Measurements from ENCODE around the gene APH1B. TPM values are rescaled to one million over a fixed set of nuclear protein-coding genes. Genes with fewer than 3 reads are reported as not detected.

APH1B gene
- total RNA-seq, 2 experiments from 2014 or later, result 9.3 to 9.4 TPM

DNA sequence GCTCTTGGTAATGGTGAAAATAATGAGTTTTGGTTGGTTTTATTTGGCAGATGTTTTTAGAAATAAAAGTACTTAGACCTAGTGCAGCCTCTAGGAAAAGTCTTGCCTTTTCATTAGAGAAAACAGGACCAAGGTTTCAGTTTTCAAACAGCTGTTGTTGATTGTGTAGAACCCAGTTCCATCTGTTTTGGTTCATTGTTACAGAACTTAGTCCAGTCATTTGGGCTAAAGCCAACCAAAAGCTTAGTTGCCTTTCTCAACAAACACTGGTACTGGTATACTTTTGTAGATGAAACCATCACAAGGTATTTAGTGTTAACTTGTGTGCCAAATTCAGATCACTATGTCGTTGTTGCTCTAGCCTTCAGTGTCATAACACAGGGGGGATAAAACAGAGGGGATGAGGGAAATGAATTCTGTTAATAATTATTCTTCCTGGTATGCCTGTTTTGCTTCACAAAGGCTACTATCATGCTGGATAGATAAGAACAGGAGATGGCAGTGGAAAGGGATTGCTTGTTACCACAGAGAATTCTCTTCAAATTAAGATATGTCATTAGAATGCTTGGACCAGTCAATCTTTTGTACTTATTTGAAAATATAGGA lies 12.6 kb upstream of the APH1B start:
- Mint-ChIP-seq H3K36me3 (peaks cover 45% of the 10 kb centered on the region), H3K27me3 (no peaks in the 10 kb centered on the region), H3K4me1 (peaks cover 8% of the 10 kb centered on the region), H3K9me3 (no peaks in the 10 kb centered on the region), H3K4me3 (no peak overlapping the region), H3K27ac (no peak overlapping the region)
- DNase-seq, result no peak

DNA sequence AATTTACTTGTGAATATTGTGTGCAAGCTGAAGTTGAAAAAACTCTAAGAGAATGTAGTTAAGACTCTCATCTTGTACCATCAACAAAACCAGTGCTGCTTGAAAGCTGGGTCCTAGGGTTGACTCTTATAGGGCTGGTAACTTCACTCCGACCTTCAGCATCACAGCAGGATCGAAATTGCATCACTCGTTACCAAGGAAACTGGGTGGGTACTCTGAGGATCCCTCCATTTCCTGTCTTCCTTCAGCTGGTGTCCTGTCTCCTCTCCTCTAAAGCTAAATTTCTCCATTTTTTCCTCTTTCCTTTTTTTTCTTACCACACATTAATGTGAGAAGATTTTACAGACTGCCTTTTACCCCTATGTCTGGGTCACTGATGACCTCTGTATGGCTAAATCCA lies 3.0 kb upstream of the APH1B start:
- Mint-ChIP-seq H3K4me1 (peaks cover 30% of the 10 kb centered on the region), H3K27me3 (no peaks in the 10 kb centered on the region), H3K9me3 (peaks cover 3% of the 10 kb centered on the region), H3K4me3 (no peak overlapping the region), H3K36me3 (peaks cover 44% of the 10 kb centered on the region), H3K27ac (peak overlapping the region; percentile 47)
- DNase-seq, result no peak

DNA sequence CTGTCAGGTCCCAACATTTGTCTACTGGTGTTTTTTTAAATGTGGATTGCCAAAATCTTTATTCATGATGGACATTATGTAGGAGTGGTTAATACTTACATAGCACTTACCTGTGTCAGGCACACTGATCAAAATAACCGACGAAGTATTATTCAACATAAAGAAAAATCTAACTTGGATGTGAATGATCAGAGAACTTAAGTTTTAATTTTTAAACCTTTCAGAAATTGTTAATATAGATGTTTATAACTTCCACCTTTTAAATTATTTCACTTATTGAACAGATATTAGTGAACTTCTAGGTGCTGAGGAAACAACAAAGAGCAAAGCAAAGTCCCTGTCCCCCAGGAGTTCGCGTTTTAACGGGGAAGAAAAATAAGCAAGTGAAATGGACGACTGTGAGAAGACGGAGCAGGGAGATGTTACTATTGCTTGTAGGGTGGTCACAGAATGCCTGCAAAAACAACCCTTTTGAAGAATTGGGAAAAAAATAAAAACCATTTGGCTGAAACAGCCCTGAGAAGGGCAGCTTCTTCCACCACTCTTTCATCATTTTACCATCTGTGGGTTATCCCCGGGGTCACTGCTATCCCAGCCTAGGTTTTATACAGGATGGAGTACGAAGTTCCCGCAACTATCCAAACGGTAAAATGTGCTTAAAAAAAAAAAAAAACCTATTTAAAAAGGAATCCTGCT lies 915 bp upstream of the APH1B start:
- peaks cover 28% of the 10 kb centered on the region for H3K36me3 Mint-ChIP-seq

DNA sequence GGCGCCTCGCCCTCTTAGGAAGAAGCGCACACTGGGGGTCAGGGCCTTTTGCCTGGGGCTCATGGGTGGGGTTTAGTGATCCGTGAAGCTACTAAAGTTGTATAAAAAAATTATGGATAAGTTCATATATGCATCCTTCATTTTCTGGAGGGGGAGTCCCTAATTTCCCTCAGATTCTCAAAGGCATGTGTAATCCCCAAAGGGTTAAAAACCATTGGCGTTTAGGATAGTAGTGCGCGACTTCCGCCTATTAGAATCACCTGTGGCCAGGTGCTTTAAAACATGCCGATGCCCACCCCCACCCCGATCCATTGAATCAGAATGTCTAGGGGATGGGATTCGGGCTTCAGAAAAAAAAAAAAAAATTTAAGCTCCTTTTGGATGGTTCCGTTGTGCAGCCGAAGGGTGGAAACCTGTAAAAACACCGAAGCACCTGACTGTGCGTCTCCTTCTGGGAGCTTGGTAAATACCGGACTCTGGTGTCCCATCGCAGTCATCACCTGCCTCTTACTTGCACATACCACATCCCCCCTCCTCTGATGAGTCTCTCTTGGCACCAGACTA lies 570 bp downstream of the APH1B start:
- DNase-seq, result no peak
- Mint-ChIP-seq H3K9me3 (no peaks in the 10 kb centered on the region), H3K27ac (peak overlapping the region; percentile 42), H3K36me3 (peaks cover 17% of the 10 kb centered on the region), H3K4me1 (peaks cover 30% of the 10 kb centered on the region), H3K27me3 (no peaks in the 10 kb centered on the region), H3K4me3 (peak overlapping the region; percentile 74)

More for the DNA sequence above, 915 bp upstream of the APH1B start:
- peaks cover 3% of the 10 kb centered on the region for H3K9me3 Mint-ChIP-seq
- H3K27me3 Mint-ChIP-seq, result no peaks in the 10 kb centered on the region
- peaks cover 33% of the 10 kb centered on the region for H3K4me1 Mint-ChIP-seq
- H3K4me3 Mint-ChIP-seq, result peak overlapping the region; percentile 90
- no peak for DNase-seq
- peak overlapping the region; percentile 90 for H3K27ac Mint-ChIP-seq

DNA sequence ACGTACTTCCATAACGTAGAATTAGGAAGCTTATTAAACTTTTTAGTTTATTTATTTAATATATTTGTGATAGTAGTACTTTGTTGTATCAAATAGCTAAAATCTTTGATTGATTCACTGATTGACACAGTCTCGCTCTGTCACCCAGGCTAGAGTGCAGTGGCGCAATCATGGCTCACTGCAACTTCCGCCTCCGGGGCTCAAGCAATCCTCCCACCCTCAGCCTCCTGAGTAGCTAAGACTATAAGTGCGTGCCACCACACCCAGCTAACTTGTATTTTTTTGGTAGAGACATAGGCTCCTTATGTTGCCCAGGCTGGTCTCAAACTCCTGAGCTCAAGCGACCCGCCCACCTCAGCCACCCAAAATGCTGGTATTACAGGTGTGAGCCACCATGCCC lies 5.7 kb downstream of the APH1B start:
- Mint-ChIP-seq H3K36me3 (peaks cover 7% of the 10 kb centered on the region), H3K9me3 (no peaks in the 10 kb centered on the region), H3K27ac (no peak overlapping the region), H3K4me3 (no peak overlapping the region), H3K4me1 (peaks cover 13% of the 10 kb centered on the region), H3K27me3 (no peaks in the 10 kb centered on the region)
- DNase-seq, result no peak

DNA sequence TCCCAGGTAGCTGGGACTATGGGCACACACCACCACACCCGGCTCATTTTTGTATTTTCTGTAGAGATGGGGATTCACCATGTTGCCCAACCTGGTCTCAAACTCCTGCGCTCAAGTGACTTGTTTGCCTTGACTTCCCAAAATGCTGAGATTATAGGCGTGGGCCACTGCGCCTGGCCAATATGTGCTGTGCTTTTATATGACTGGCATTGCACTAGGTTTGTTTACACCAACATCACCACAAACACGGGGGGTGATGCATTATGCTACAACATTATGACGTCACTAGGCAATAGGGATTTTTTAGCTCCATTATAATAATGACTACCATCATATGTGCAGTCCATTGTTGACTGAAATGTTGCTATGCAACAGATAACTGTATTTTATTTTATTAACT lies 6.9 kb downstream of the APH1B start:
- H3K4me3 Mint-ChIP-seq, result no peak overlapping the region
- DNase-seq, result no peak
- peaks cover 14% of the 10 kb centered on the region for H3K4me1 Mint-ChIP-seq
- H3K27me3 Mint-ChIP-seq, result no peaks in the 10 kb centered on the region
- no peaks in the 10 kb centered on the region for H3K9me3 Mint-ChIP-seq
- no peak overlapping the region for H3K27ac Mint-ChIP-seq
- H3K36me3 Mint-ChIP-seq, result peaks cover 7% of the 10 kb centered on the region

DNA sequence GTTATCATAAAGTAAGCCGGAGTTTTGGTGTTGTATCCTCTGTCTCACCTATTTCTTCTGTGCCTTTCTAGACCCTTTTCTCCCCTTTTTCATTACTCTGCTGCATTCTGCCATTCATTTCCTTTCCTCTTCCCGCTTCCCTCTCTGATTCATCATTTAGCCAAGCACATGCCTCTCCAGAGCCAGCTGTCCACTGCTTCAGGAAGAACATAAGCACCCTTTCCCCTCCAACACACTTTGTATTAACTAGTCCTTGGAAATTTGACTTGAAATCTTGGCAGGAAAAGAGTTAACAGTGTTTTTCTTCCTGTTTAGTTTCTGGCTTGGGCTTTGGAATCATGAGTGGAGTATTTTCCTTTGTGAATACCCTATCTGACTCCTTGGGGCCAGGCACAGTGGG lies 9.7 kb downstream of the APH1B start:
- H3K9me3 Mint-ChIP-seq, result no peaks in the 10 kb centered on the region
- no peak overlapping the region for H3K4me3 Mint-ChIP-seq
- no peaks in the 10 kb centered on the region for H3K27me3 Mint-ChIP-seq
- peaks cover 8% of the 10 kb centered on the region for H3K4me1 Mint-ChIP-seq
- no peak overlapping the region for H3K27ac Mint-ChIP-seq
- no peak for DNase-seq
- H3K36me3 Mint-ChIP-seq, result peaks cover 7% of the 10 kb centered on the region

DNA sequence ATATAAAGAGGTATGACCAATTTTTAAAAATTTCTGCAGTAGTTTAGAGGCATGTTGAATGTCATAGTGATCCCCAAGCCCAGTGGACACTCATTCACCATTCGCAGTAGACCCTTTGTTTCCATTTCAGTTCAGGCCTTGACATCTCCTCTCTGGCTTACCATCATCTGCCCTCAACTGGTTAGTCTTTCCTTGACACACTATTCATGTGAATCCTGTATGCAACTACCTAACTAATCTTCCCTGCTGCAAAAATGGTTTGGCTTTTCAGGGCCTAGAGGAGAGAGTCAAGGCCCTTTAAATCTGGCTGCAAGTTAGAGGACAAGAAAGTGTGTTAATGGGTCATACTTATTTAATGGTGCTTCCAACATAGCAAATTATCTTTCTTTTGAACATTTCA lies 10.9 kb downstream of the APH1B start:
- no peak for DNase-seq
- Mint-ChIP-seq H3K36me3 (peaks cover 5% of the 10 kb centered on the region), H3K4me1 (peaks cover 5% of the 10 kb centered on the region), H3K9me3 (no peaks in the 10 kb centered on the region), H3K27ac (no peak overlapping the region), H3K4me3 (no peak overlapping the region), H3K27me3 (no peaks in the 10 kb centered on the region)

DNA sequence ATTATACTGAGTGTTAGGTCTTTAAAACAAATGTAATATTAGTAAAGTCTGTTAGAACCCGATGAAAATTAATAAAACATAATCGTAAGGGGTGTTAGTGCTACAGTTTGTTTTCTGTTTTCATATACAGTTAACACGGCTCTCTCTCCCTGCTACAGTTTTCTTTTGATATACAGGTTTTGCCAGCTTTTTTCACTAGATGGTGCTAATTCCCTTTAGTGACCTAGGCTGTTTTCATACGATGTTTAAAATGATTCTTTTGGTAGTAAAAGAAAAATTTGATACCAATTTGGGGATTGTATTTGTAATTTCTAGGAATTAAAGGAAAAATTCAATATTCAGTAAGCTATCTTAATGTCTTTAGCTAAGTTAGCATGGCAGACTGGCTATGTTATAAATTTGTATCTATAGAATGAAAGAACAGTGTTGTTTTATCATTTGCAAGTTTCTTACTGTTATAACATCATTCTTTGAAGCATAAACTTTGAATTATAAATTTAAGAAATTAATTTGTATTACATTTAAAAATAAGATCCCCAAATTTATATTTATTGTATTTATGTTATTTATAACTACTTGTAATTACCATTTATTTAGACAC lies 11.5 kb downstream of the APH1B start:
- Mint-ChIP-seq H3K9me3 (no peaks in the 10 kb centered on the region), H3K4me3 (no peak overlapping the region), H3K36me3 (peaks cover 2% of the 10 kb centered on the region), H3K27ac (no peak overlapping the region), H3K27me3 (no peaks in the 10 kb centered on the region), H3K4me1 (peaks cover 5% of the 10 kb centered on the region)
- DNase-seq, result no peak

DNA sequence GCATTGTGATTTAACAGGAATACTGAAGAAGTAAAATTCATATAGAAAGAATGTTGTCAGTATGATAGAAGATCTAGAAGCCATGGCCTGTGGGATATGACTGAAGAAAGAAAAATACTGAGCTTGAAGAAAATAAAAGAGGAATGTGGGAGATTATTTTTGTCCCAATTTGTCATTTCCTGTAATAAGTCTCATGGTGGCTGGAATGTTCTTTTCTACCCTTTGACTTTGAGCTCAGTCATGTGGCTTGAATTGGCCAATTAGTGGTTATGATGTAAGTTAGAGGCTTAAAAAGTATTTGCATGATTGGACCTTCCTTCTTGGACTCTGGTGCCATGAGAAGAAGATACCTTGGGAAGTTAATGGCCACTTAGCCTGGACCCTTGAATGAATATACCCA lies 14.1 kb downstream of the APH1B start:
- Mint-ChIP-seq H3K4me3 (no peak overlapping the region), H3K27ac (no peak overlapping the region), H3K27me3 (no peaks in the 10 kb centered on the region), H3K4me1 (peaks cover 14% of the 10 kb centered on the region), H3K9me3 (no peaks in the 10 kb centered on the region), H3K36me3 (peaks cover 6% of the 10 kb centered on the region)
- DNase-seq, result no peak

DNA sequence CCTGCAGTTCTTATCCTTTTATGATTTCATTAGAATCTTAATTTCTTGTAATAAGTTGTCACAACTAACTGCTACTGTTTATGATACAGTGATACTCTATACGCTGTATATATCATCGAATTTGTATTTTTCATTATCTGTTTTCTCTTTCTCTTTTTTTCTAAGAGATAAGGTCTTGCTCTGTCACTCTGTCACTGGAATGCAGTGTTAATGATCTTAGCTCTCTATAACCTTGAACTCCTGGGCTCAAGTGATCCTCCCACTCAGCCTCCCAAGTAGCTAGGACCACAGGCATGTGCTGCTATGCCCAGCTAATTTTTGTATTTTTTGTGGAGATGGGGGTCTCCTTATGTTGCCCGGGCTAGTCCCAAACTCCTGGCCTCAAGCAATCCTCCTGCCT lies 14.8 kb downstream of the APH1B start:
- Mint-ChIP-seq H3K4me1 (peaks cover 14% of the 10 kb centered on the region), H3K36me3 (peaks cover 6% of the 10 kb centered on the region), H3K9me3 (no peaks in the 10 kb centered on the region), H3K27ac (no peak overlapping the region), H3K4me3 (no peak overlapping the region), H3K27me3 (no peaks in the 10 kb centered on the region)
- no peak for DNase-seq

DNA sequence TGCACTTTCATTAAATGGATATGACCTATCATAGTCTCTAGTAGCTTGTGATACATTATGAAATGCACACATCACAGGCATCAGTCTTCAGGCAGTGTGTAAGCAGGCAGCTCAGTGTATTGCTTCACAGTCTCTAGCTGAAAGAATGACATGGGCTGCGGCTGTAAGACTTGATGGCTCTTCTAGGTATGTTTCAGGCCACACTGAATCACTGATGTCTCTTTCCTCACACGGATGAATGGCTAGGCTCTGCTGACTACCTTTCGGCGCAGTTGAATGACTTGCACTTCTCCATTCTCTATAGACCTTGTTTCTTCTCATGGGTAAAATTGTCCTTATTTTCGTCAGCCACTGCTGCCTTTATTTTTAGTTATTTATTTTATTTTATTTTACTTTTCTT lies 15.4 kb downstream of the APH1B start:
- DNase-seq, result no peak
- Mint-ChIP-seq H3K9me3 (no peaks in the 10 kb centered on the region), H3K36me3 (peaks cover 7% of the 10 kb centered on the region), H3K27ac (no peak overlapping the region), H3K4me1 (peaks cover 14% of the 10 kb centered on the region), H3K4me3 (no peak overlapping the region), H3K27me3 (no peaks in the 10 kb centered on the region)

DNA sequence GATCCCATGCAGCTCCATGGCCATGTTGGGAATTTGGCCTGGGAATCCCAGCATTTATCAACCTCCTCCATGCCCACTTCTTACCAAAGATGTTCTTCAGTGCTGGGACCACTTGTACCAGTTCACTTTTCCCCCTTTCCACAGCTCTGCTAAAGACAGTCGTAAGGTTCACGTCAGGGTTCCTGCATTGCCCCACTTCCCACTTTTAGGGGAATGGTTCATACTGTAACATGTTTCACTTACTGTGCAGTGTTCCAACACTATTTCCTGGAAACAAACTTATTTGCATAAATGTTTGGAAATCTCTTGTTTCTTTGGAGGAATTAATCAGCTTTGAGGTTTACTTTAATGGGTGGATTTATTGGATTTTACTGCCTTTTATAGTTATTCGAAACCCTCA lies 17.0 kb downstream of the APH1B start:
- H3K4me3 Mint-ChIP-seq, result no peak overlapping the region
- no peak overlapping the region for H3K27ac Mint-ChIP-seq
- H3K4me1 Mint-ChIP-seq, result peaks cover 9% of the 10 kb centered on the region
- peaks cover 13% of the 10 kb centered on the region for H3K36me3 Mint-ChIP-seq
- no peak for DNase-seq
- H3K9me3 Mint-ChIP-seq, result no peaks in the 10 kb centered on the region
- no peaks in the 10 kb centered on the region for H3K27me3 Mint-ChIP-seq

DNA sequence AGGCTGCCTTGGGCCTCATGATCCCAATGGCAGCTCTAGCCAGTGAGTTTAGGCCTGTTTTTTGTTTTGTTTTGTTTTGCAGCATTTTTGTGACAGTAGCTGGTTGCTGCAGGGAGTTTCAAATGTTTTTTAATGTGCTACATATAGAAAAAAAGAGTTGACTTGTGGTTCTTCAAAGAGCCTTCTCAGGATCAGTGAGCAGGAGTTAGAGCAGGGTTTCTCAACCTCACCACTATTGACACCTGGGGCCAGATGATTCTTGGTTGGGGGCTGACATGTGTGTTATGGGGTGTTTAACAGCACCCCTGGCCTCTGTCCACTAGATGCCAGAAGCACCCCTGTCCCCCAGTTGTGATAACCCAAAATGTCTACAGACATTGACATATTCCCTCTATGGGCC lies 17.9 kb downstream of the APH1B start:
- no peaks in the 10 kb centered on the region for H3K9me3 Mint-ChIP-seq
- peaks cover 12% of the 10 kb centered on the region for H3K4me1 Mint-ChIP-seq
- no peak overlapping the region for H3K27ac Mint-ChIP-seq
- H3K4me3 Mint-ChIP-seq, result no peak overlapping the region
- no peak for DNase-seq
- H3K36me3 Mint-ChIP-seq, result peaks cover 13% of the 10 kb centered on the region
- no peaks in the 10 kb centered on the region for H3K27me3 Mint-ChIP-seq

DNA sequence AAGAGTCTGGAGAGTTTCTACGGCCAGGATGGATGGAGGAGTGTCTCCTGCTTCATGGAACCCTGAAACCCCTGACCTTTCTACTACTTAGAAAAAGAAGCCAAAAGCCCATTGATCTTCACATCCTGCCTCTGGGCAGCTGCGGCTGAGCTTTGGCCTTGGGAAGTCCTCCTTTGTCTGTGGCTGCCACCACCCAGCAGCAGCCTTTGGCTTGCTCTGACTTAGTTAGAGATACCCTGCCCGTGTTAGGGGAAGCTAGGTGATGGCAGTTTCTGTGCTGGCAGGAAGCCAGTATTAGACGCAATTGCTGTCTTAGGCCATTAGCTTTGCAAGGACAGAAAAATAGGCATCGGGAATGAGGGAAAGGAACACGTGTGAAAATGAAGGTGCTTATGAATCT lies 18.8 kb downstream of the APH1B start:
- Mint-ChIP-seq H3K4me3 (no peak overlapping the region), H3K36me3 (peaks cover 13% of the 10 kb centered on the region), H3K9me3 (no peaks in the 10 kb centered on the region), H3K27me3 (no peaks in the 10 kb centered on the region), H3K4me1 (peaks cover 20% of the 10 kb centered on the region), H3K27ac (no peak overlapping the region)
- DNase-seq, result no peak
